A673 (cell line): ENCODE results near the gene KDM4B. TPM values are rescaled to one million over a fixed set of nuclear protein-coding genes. Genes with fewer than 3 reads are reported as not detected.
A peak's percentile ranks its signal among the peaks of the same experiment; 100 is the strongest.

Source experiments
- BruUV-seq: library from RNA; stranded (reverse); fragments of 400-500 nt; replicated peaks from 2 replicates; lab custom pipeline; 2021; lab: Mats Ljungman, UMichigan
- CTCF ChIA-PET: fragments of 300-600 bp; sonication (Branson Sonifier 250); formaldehyde crosslinking; loops from one replicate; lab custom pipeline; 2022; ENCODE audit warnings: antibody characterized with exemption; lab: Charles Lee
- POLR2A ChIA-PET: fragments of 300-600 bp; sonication (Branson Sonifier 250); formaldehyde crosslinking; loops from one replicate; lab custom pipeline; 2022; ENCODE audit warnings: antibody characterized with exemption; ENCODE audit not compliant: low non-redundant PET; lab: Charles Lee
- DNase-seq: peaks from one replicate; pipeline ENCODE4 v3.0.0-alpha.2; 2015; ENCODE audit warnings: low spot score
- H3K27ac ChIP-seq: fragments of 200-600 bp; sonication (generic); 2 replicates; pipeline ENCODE4 v1.5.1; 2016; ENCODE audit warnings: mixed run types, low read depth, mild to moderate bottlenecking, mixed read lengths, antibody characterized with exemption, low read length; ENCODE audit not compliant: poor library complexity, severe bottlenecking
- H3K27me3 ChIP-seq: fragments of 200-600 bp; sonication (generic); replicated peaks from 2 replicates; pipeline ENCODE4 v1.6.1; 2017; ENCODE audit warnings: mixed run types, low read depth, mild to moderate bottlenecking, mixed read lengths, antibody characterized with exemption, low read length; ENCODE audit not compliant: insufficient read depth, poor library complexity
- H3K36me3 ChIP-seq: fragments of 200-600 bp; sonication (generic); 2 replicates; pipeline ENCODE4 v1.6.1; 2016; ENCODE audit warnings: mixed run types, mild to moderate bottlenecking, mixed read lengths, antibody characterized with exemption, low read length; ENCODE audit not compliant: insufficient read depth, poor library complexity, severe bottlenecking
- H3K4me1 ChIP-seq: fragments of 200-600 bp; sonication (generic); 2 replicates; pipeline ENCODE4 v1.6.1; 2017; ENCODE audit warnings: mixed run types, mild to moderate bottlenecking, mixed read lengths, antibody characterized with exemption, low read length; ENCODE audit not compliant: insufficient read depth, poor library complexity, severe bottlenecking
- H3K4me3 ChIP-seq: fragments of 200-600 bp; sonication (generic); 2 replicates; pipeline ENCODE4 v1.5.1; 2016; ENCODE audit warnings: low read depth, mixed run types, mild to moderate bottlenecking, mixed read lengths, low read length; ENCODE audit not compliant: poor library complexity, severe bottlenecking
- H3K9me3 ChIP-seq: fragments of 200-600 bp; sonication (generic); 2 replicates; pipeline ENCODE4 v1.6.1; 2016; ENCODE audit warnings: mixed run types, low read depth, mild to moderate bottlenecking, mixed read lengths, antibody characterized with exemption, low read length; ENCODE audit not compliant: poor library complexity, severe bottlenecking
- EZH2 ChIP-seq: fragments of 200-600 bp; sonication (generic); IDR thresholded peaks from 2 replicates; pipeline ENCODE4 v1.6.1; 2017; ENCODE audit warnings: borderline replicate concordance, low read depth, mild to moderate bottlenecking, mixed read lengths, antibody characterized with exemption, low read length; ENCODE audit not compliant: poor library complexity, severe bottlenecking
- intact Hi-C: fragments of 100-400 bp; cut with micrococcal nuclease; formaldehyde crosslinking; loops from one replicate; pipeline ENCODE4 v1.10.0; 2022; ENCODE audit not compliant: unreplicated experiment
- total RNA-seq: library from RNA; stranded (reverse); gene quantifications from 2 replicates; pipeline ENCODE4 v1.2.3, GENCODE V29; 2021
- TF ChIP-seq, protein P1 (sequence below): fragments of 300-800, 200-600 bp; sonication (generic); conservative IDR thresholded peaks from 2 replicates; pipeline ENCODE4 v1.5.1; 2017; ENCODE audit warnings: low read depth, mild to moderate bottlenecking, antibody characterized with exemption, low read length, moderate library complexity, mixed read lengths

Gene KDM4B
- total RNA-seq, 1 experiment from 2014 or later: 30.0 TPM

DNA sequence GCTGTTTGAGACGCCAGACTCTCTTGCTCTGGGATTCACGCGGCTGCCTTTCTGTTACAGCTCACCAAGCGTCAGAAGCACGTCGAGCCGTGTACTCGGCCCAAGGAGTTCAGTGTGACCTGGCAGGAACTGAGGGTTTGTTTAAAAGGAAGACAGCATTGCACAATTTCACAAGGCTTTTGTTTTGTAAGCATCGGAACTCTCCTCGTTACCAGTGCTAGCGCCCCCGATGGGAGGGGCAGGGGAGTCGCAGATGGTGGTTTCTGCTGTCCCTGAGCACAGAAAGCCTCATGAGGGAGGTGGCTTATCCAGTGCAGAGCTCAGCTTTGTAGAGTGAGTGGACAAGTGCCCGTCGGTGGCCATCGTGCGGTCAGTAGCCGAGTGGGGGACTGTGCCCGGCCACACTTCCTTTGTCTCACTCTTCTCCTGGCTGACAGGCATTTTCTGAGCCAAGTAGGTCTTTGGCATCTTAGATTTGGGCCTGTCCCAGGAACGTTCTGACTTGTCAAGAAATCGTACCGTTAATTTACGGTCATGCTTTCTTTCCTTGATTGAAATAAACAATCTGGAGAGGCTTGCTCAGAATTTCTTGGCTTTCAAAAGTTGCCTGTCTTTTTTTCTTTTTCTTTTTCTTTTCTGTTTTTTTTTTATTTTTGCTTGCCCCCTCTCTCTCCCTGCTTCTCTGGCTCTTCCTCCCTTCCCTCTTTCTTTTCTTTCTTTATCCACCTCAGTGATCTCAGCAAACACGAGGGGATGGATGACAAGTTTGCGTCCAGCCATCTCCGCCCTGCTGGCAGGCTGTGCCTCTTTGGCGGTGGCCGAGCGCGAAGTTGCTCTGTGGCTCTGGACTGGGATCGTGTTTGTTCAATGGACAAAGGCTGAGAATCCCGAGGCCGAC, 7.7 kb downstream of the KDM4B start:
- H3K4me1 ChIP-seq: peaks cover under 1% of the 10 kb centered on the region
- no peaks in the 10 kb centered on the region for H3K27me3 ChIP-seq
- peak; percentile 51 for DNase-seq
- no peak overlapping the region for H3K27ac ChIP-seq
- CTCF ChIA-PET: interaction anchor here (0.6 kb wide), 1 partner anchor 49 kb away, joined by 3 read pairs; no protein-coding TSS in a partner anchor
- POLR2A ChIA-PET: no interaction called here
- no TSS peak for BruUV-seq
- intact Hi-C loops: no loop called here
- H3K36me3 ChIP-seq: no peaks in the 10 kb centered on the region
- TF ChIP-seq EZH2: no peak
- TF ChIP-seq, protein P1, sequence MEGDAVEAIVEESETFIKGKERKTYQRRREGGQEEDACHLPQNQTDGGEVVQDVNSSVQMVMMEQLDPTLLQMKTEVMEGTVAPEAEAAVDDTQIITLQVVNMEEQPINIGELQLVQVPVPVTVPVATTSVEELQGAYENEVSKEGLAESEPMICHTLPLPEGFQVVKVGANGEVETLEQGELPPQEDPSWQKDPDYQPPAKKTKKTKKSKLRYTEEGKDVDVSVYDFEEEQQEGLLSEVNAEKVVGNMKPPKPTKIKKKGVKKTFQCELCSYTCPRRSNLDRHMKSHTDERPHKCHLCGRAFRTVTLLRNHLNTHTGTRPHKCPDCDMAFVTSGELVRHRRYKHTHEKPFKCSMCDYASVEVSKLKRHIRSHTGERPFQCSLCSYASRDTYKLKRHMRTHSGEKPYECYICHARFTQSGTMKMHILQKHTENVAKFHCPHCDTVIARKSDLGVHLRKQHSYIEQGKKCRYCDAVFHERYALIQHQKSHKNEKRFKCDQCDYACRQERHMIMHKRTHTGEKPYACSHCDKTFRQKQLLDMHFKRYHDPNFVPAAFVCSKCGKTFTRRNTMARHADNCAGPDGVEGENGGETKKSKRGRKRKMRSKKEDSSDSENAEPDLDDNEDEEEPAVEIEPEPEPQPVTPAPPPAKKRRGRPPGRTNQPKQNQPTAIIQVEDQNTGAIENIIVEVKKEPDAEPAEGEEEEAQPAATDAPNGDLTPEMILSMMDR: peak; percentile 49; the same call in 1 of the 2 replicates
- no peak overlapping the region for H3K4me3 ChIP-seq
- H3K9me3 ChIP-seq: no peaks in the 10 kb centered on the region

DNA sequence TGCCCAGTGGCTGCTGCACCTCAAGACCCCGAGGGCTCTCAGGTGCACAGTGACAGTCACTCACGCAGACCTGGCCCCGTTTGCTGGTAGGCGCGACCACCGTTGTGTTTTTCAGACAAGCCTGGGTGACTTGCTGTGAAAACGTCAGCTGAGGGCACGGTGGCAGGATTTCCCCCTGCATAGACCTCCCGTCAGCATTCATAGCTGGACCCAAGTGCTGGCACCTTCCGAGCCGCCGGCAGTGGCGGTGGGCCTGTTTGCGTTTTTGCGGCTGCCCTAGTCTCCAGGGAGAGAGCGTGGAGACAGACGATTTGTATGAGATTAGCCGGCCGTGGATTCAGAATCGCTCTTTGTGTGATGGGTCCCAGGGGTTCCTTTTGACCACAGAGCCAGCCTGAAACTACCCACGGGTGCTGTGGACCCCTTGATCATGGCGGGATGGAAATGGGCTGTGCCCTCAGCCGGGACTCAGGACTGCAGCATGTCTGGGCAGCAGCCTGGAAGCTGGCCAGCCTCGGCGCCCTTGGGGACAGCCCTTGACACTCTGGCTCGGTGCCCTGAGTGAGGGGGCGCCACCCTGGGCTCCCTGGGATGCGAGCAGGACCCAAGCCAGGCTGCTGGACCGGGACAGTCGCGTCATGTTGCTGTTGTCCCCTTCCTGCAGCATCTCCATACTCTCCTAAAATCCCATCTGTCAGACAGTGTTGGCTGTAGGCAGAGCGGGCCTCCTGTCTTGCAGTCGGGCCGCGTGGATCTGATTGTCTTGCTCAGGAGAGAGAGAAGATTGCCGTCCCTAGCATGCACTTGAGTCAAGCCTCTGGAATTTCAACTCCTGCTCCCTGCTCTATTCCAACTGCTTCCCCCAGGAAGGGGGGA, 8.6 kb downstream of the KDM4B start:
- POLR2A ChIA-PET: no interaction called here
- no peak overlapping the region for H3K27ac ChIP-seq
- no peak for DNase-seq

More for the DNA sequence above, 8.6 kb downstream of the KDM4B start:
- intact Hi-C loops: no loop called here
- Histone ChIP-seq H3K9me3 (no peaks in the 10 kb centered on the region), H3K36me3 (no peaks in the 10 kb centered on the region), H3K4me3 (no peak overlapping the region), H3K4me1 (no peaks in the 10 kb centered on the region), H3K27me3 (no peaks in the 10 kb centered on the region)
- no TSS peak for BruUV-seq
- CTCF ChIA-PET: no interaction called here
- TF ChIP-seq EZH2: no peak
- TF ChIP-seq, protein P1: no peak
